Fibroblast of skin of left quadriceps (primary cell): Measurements from ENCODE around the gene NCOR2.

Source experiments
- DNase-seq, 2 experiments: peaks; one replicate each; pipeline ENCODE4 v3.0.0-alpha.2; 2013; ENCODE audit warnings: low read depth in 2 of 2

Gene NCOR2

GRCh38 chr12:124566997-124567672 lies at the start of gene NCOR2:
TSS of gene NCOR2 (minus strand) at chr12:124567612. CDS start at chr12:124495251, 72,361 bp downstream.
- no peak for DNase-seq

- no peak for DNase-seq
Observed at GRCh38 chr12:124616394-124617221, 49.2 kb upstream of the NCOR2 start.

DNA sequence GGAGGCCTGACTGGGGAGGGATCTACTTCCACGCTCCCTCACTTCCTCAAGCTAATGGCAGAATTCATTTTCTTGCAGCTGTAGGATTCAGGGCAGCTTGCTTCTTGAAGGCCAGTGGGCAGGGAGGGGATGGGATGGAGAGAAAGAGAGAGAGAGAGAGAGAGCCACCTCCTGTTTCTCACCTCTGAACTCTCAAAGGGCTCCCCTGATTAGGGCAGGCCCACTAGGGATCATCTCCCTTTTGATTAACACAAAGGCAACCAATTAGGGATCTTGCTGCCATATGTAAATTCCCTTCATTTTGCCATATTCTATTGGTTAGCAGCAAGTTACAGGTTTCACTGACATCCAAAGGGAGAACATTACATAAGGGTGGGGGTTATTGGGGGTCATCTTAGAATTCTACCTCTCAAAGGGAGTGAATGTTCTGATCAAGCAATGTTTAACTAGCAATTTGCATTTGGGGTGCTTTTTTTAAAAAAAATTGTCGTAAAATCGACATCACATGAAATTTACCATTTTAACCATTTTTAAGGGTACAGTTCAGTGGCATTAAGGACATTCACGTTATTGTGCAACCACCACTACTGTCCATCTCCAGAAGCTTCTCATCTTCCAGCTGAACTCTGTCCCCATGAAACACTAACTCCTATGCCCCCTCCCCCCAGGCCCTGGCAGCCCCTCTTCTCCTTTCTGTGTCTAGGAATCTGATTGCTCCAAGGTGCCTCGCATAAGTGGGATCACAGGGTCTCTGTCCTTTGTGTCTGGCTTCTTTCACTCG lies 47.3 kb upstream of the NCOR2 start:
- DNase-seq = no peak

GRCh38 chr12:124613151-124613585 lies 45.8 kb upstream of the NCOR2 start:
- DNase-seq = peak; percentile 67 to 72

DNA sequence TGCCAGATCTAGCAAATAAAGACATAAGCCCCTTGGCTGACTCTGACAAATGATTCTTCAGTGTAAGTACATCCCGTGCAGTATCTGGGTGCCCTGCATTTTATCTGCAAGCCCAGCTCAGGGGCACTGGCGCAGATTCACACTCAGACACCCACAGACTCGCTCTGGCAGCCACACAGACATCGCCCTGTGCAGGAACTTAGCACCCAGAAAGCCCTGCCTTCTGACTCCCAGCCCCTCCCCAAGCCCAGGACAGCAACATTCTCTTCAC lies 44.9 kb upstream of the NCOR2 start:
- DNase-seq = no peak

GRCh38 chr12:124611559-124612409 lies 44.4 kb upstream of the NCOR2 start:
- DNase-seq = no peak

GRCh38 chr12:124610629-124611558 lies 43.5 kb upstream of the NCOR2 start:
- DNase-seq = no peak

- no peak for DNase-seq
Observed at GRCh38 chr12:124610021-124610612, 42.7 kb upstream of the NCOR2 start.

DNA sequence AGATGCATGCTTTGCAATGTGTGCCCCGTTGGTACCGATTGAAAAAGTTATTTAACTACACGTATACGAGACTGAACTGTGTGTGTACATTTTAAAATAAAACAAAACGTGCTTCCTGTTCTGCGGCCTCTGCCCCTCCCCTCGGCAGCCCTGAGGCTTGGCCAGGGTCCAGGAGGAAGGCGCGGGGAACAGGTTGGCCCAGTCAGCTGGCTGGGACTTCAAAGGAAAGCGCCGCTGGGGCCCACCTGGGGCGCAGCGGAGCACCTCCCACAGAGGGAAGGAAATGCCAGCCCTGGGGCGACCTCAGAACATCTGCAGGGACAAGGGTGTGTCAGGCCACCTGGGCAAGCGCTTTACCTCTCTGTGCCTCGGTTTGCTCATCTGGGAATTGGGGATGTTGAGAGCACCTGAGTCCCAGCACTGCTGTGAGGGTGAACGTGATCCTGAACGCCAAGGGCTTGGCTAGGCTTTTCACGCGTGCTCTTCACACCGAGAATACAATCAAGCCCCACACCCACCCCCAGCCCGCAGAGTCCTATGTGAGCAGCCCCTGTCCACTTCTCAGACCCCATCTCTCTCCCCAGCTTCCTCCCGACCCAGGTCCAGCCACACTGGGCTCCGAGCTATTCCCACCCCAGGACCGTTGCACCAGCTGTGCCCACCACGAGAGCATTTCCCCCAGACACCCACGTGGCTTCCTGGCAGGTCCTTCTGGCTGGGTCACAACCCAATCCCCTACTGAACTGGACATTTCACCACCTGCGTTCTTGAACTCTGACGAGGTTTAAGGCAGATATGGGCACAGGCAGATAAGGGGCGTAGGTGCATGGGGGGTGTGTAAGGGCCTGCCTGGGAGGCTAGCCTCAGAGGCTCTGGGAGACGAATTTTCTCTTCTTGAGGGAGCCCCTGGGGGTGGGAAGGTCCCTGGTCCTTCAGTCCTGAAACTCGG lies 41.9 kb upstream of the NCOR2 start:
- DNase-seq = no peak

DNA sequence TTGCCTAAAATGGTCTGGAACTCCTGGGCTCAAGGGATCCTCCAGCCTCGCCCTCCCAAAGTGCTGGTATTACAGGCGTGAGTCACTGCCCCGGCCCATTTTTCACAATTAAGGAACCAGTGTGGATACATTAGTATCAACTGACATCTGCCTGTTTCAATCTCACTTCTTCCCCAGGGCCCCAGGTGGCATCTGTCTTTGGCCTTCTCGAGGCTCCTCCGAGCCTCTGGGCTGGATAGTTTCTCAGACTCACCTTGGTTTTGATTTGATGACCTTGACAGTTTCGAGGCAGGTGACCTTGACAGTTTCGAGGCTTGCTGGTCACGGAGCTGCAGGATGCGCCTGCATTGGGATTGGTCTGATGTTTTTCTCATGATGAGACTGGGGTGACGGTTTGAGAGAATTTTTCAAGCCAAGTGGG lies 41.0 kb upstream of the NCOR2 start:
- no peak for DNase-seq

DNA sequence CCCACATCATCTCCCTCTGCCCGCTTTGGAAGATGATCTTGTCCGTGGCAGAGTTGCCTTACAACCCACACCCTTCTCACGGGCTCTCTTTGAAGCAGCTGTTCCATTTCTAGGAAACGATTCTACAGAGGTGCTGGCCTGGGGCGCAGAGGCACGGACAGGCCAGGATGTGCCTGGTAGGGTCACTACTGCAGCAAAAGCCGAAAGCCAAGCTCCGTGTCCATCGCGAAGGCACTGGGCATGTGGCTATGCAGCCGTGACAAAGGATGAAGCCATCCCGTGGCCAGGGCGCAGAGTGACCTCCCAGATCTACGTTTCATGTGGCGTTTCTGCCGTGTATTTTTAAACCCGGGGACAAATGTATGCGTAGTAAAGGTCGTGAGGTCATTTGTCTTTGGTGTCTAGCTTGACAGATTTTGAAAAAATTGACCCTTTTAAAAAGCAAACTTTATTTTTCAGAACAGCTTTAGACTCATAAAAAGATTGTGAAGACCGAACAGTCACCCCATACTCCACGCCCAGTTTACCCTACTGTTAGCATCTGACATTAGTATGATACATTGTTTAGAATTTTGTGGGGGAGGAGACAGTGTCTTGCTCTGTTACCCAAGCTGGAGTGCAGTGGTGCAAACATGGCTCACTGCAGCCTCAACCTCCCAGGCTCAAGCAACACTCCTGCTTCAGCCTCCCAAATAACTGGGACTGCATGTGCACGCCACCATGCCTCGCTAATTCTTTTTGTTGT lies 40.4 kb upstream of the NCOR2 start:
- DNase-seq = no peak

GRCh38 chr12:124605883-124606774 lies 38.7 kb upstream of the NCOR2 start:
- no peak for DNase-seq

DNA sequence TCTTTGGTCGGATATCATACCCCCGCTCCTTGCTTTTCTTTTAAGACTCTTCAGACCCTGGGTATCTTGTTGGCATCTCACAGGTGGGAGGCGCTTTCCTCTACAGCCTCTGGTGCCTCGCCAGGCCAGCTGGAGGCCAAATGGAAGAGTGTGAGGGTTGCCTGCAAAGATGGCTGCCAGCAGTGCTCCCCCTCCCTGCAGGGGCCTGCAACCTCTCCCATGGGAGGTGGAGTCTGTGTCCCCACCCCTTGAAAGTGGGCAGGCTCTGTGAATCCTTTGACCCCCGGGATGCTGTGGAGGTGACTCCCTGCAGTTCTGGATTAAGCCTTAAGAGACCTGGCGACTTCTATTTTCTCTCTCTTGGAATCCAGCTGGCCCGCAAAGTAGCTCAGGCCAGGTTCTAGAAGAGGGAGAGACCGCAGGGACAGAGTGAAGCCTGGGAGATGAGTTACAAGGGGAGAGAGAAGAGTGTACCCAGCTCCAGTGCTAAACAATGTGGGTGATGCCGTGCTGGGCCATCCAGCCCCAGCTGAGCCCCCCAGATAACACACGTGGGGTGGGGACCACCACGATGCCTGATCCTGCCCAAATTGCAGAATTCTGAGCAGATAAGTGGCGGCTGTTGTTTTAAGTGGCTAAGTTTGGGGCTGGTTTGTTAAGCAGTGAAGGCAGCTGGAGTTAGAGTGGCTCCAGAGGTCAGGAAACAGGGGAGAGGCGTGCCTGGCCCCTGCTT lies 37.9 kb upstream of the NCOR2 start:
- no peak for DNase-seq

GRCh38 chr12:124604264-124604680 lies 36.9 kb upstream of the NCOR2 start:
- no peak for DNase-seq

GRCh38 chr12:124603831-124604251 lies 36.4 kb upstream of the NCOR2 start:
- DNase-seq = peak in 1 of 2 experiments; percentile 56

- DNase-seq = no peak
Observed at GRCh38 chr12:124603100-124603541, 35.7 kb upstream of the NCOR2 start.
